HEK293 (cell line): ENCODE results near the gene CBX1.

Experiments
- BCL11B ChIP-seq: fragments of 450-650 bp; formaldehyde crosslinking; IDR thresholded peaks from 2 replicates; pipeline ENCODE4 v1.5.1; 2016; ENCODE audit warnings: low read depth, missing biosample characterization, missing genetic modification characterization
- KLF7 ChIP-seq: fragments of 450-650 bp; formaldehyde crosslinking; IDR thresholded peaks from 2 replicates; pipeline ENCODE4 v1.5.1; 2016; ENCODE audit warnings: missing biosample characterization, missing genetic modification characterization, borderline replicate concordance
- MYNN ChIP-seq: fragments of 450-650 bp; formaldehyde crosslinking; IDR thresholded peaks from 2 replicates; pipeline ENCODE4 v1.5.1; 2016; ENCODE audit warnings: missing biosample characterization, missing genetic modification characterization, borderline replicate concordance
- OSR2 ChIP-seq: fragments of 450-650 bp; formaldehyde crosslinking; IDR thresholded peaks from 2 replicates; pipeline ENCODE4 v1.5.1; 2016; ENCODE audit warnings: missing biosample characterization, missing genetic modification characterization
- PBX3 ChIP-seq: sonication (generic); formaldehyde crosslinking; IDR thresholded peaks from 2 replicates; pipeline ENCODE4 v1.8.1; 2022; ENCODE audit warnings: mild to moderate bottlenecking, moderate library complexity, missing genetic modification reagents
- SP3 ChIP-seq: fragments of 450-650 bp; formaldehyde crosslinking; IDR thresholded peaks from 2 replicates; pipeline ENCODE4 v1.5.1; 2016; ENCODE audit warnings: missing biosample characterization, missing genetic modification characterization
- SP7 ChIP-seq: fragments of 450-650 bp; formaldehyde crosslinking; IDR thresholded peaks from 2 replicates; pipeline ENCODE4 v1.5.1; 2016; ENCODE audit warnings: missing biosample characterization, missing genetic modification characterization
- TRIM28 ChIP-seq: IDR thresholded peaks from 2 replicates; pipeline ENCODE4 v1.6.1; 2011; ENCODE audit warnings: low read length, control low read depth, borderline replicate concordance
- ZBTB10 ChIP-seq: fragments of 450-650 bp; formaldehyde crosslinking; IDR thresholded peaks from 2 replicates; pipeline ENCODE4 v1.5.1; 2016; ENCODE audit warnings: missing biosample characterization, missing genetic modification characterization
- ZBTB20 ChIP-seq: fragments of 450-650 bp; formaldehyde crosslinking; IDR thresholded peaks from 2 replicates; pipeline ENCODE4 v1.5.1; 2016; ENCODE audit warnings: missing biosample characterization, missing genetic modification characterization
- ZBTB26 ChIP-seq: fragments of 450-650 bp; formaldehyde crosslinking; optimal IDR thresholded peaks from 2 replicates; pipeline ENCODE3; 2016; ENCODE audit warnings: missing biosample characterization, mild to moderate bottlenecking, missing genetic modification characterization
- ZBTB49 ChIP-seq: fragments of 450-650 bp; formaldehyde crosslinking; IDR thresholded peaks from 2 replicates; pipeline ENCODE4 v1.5.1; 2016; ENCODE audit warnings: missing biosample characterization, missing genetic modification characterization, low read depth
- ZBTB6 ChIP-seq: fragments of 450-650 bp; formaldehyde crosslinking; IDR thresholded peaks from 2 replicates; pipeline ENCODE4 v1.5.1; 2017; ENCODE audit warnings: missing biosample characterization, missing genetic modification characterization
- ZFP69B ChIP-seq: fragments of 450-650 bp; formaldehyde crosslinking; IDR thresholded peaks from 2 replicates; pipeline ENCODE4 v1.5.1; 2016; ENCODE audit warnings: missing biosample characterization, missing genetic modification characterization
- ZNF112 ChIP-seq: fragments of 450-650 bp; formaldehyde crosslinking; IDR thresholded peaks from 2 replicates; pipeline ENCODE4 v1.5.0; 2017; ENCODE audit warnings: missing biosample characterization, missing genetic modification characterization
- ZNF24 ChIP-seq: fragments of 450-650 bp; formaldehyde crosslinking; IDR thresholded peaks from 2 replicates; pipeline ENCODE4 v1.5.1; 2016; ENCODE audit warnings: missing biosample characterization, missing genetic modification characterization
- ZNF274 ChIP-seq, 2 experiments: fragments of 200-500 bp in 1 of 2; fragments of 450-650 bp in 1 of 2; sonication (Bioruptor generic) in 1 of 2; formaldehyde crosslinking in 1 of 2; IDR thresholded peaks; 2 replicates each; pipeline versions ENCODE4 v1.5.1 to v1.6.1; 2014 to 2016; ENCODE audit warnings: borderline replicate concordance in 1 of 2, inconsistent platforms in 1 of 2, low read length in 1 of 2, missing biosample characterization in 1 of 2, missing genetic modification characterization in 1 of 2
- ZNF423 ChIP-seq: fragments of 450-650 bp; formaldehyde crosslinking; IDR thresholded peaks from 2 replicates; pipeline ENCODE4 v1.5.1; 2016; ENCODE audit warnings: missing biosample characterization, missing genetic modification characterization
- ZNF473 ChIP-seq: fragments of 450-650 bp; formaldehyde crosslinking; IDR thresholded peaks from 2 replicates; pipeline ENCODE4 v1.5.1; 2017; ENCODE audit warnings: missing biosample characterization, missing genetic modification characterization
- ZNF530 ChIP-seq: fragments of 450-650 bp; formaldehyde crosslinking; IDR thresholded peaks from 2 replicates; pipeline ENCODE4 v1.5.1; 2016; ENCODE audit warnings: low read depth, missing biosample characterization, missing genetic modification characterization
- ZNF548 ChIP-seq: fragments of 450-650 bp; formaldehyde crosslinking; IDR thresholded peaks from 2 replicates; pipeline ENCODE4 v1.5.1; 2016; ENCODE audit warnings: missing biosample characterization, missing genetic modification characterization
- ZNF558 ChIP-seq: fragments of 450-650 bp; formaldehyde crosslinking; IDR thresholded peaks from 2 replicates; pipeline ENCODE4 v1.5.1; 2016; ENCODE audit warnings: missing biosample characterization, missing genetic modification characterization
- ZNF560 ChIP-seq: fragments of 450-650 bp; formaldehyde crosslinking; IDR thresholded peaks from 2 replicates; pipeline ENCODE4 v1.5.1; 2017; ENCODE audit warnings: missing biosample characterization, missing genetic modification characterization, borderline replicate concordance
- ZNF585B ChIP-seq: fragments of 450-650 bp; formaldehyde crosslinking; IDR thresholded peaks from 2 replicates; pipeline ENCODE4 v1.5.1; 2016; ENCODE audit warnings: missing biosample characterization, missing genetic modification characterization
- ZNF623 ChIP-seq: fragments of 450-650 bp; formaldehyde crosslinking; IDR thresholded peaks from 2 replicates; pipeline ENCODE4 v1.5.1; 2016; ENCODE audit warnings: missing biosample characterization, missing genetic modification characterization
- ZNF654 ChIP-seq: fragments of 450-650 bp; formaldehyde crosslinking; IDR thresholded peaks from 2 replicates; pipeline ENCODE4 v1.5.1; 2016; ENCODE audit warnings: low read depth, missing biosample characterization, missing genetic modification characterization
- ZNF670 ChIP-seq: fragments of 450-650 bp; formaldehyde crosslinking; IDR thresholded peaks from 2 replicates; pipeline ENCODE4 v1.5.1; 2016; ENCODE audit warnings: missing biosample characterization, missing genetic modification characterization, low read depth
- ZNF768 ChIP-seq: fragments of 450-650 bp; formaldehyde crosslinking; IDR thresholded peaks from 2 replicates; pipeline ENCODE4 v1.5.1; 2018; ENCODE audit warnings: missing biosample characterization, mild to moderate bottlenecking, missing genetic modification characterization
- ZNF776 ChIP-seq: fragments of 450-650 bp; formaldehyde crosslinking; IDR thresholded peaks from 2 replicates; pipeline ENCODE4 v1.5.0; 2017; ENCODE audit warnings: missing biosample characterization, missing genetic modification characterization, borderline replicate concordance
- ZSCAN16 ChIP-seq: fragments of 450-650 bp; formaldehyde crosslinking; IDR thresholded peaks from 2 replicates; pipeline ENCODE4 v1.5.1; 2016; ENCODE audit warnings: missing biosample characterization, missing genetic modification characterization
- ZSCAN30 ChIP-seq: fragments of 450-650 bp; IDR thresholded peaks from 2 replicates; pipeline ENCODE4 v1.5.1; 2018; ENCODE audit warnings: missing biosample characterization, mild to moderate bottlenecking, missing genetic modification characterization, moderate library complexity
- ZXDB ChIP-seq: fragments of 450-650 bp; formaldehyde crosslinking; IDR thresholded peaks from 2 replicates; pipeline ENCODE4 v1.5.1; 2016; ENCODE audit warnings: missing biosample characterization, missing genetic modification characterization

Gene CBX1

GRCh38 chr17:48024149-48025039, 76.9 kb downstream of the CBX1 start (continued):
- peak; percentile 72; the same call in 1 of the 2 replicates for TF ChIP-seq KLF7
- TF ChIP-seq ZBTB10 (tag by site-specific recombination) = no peak
- TF ChIP-seq ZNF473 (tag by site-specific recombination) = no peak
- no peak for TF ChIP-seq ZNF274 (IDR thresholded peaks at IDR 0.05; ENCODE audit: low read length)
- TF ChIP-seq ZNF274 (tag by site-specific recombination; IDR thresholded peaks at IDR 0.05; ENCODE audit: borderline replicate concordance) = no peak
- TF ChIP-seq SP7 (tag by site-specific recombination) = peak; percentile 69
- no peak for TF ChIP-seq ZBTB20 (tag by site-specific recombination)
- peak; percentile 55 for TF ChIP-seq ZBTB26 (tag by site-specific recombination)
- TF ChIP-seq ZNF112 = no peak
- TF ChIP-seq ZXDB (tag by site-specific recombination) = peak; percentile 52; the same call in 1 of the 2 replicates
- TF ChIP-seq ZNF768 (tag by site-specific recombination) = 0 out of 2 replicates have a peak, but pooled peaks have one; percentile 31
- TF ChIP-seq SP3 (tag by site-specific recombination) = peak; percentile 32
- no peak for TF ChIP-seq ZNF776
- no peak for TF ChIP-seq TRIM28
- TF ChIP-seq ZSCAN30 (tag by site-specific recombination) = peak; percentile 88
- no peak for TF ChIP-seq ZNF670
- TF ChIP-seq ZNF560 (tag by site-specific recombination) = no peak
- no peak for TF ChIP-seq ZBTB49
- TF ChIP-seq ZNF24 = peak; percentile 79; the same call in 1 of the 2 replicates
- TF ChIP-seq ZFP69B (tag by site-specific recombination) = no peak
- peak; percentile 26; the same call in 1 of the 2 replicates for TF ChIP-seq ZNF623 (tag by site-specific recombination)
- no peak for TF ChIP-seq ZSCAN16 (tag by site-specific recombination)
- TF ChIP-seq PBX3 (CRISPR knock-in tag) = no peak
- TF ChIP-seq BCL11B (tag by site-specific recombination) = no peak
- no peak for TF ChIP-seq ZNF423 (tag by site-specific recombination)
- TF ChIP-seq OSR2 (tag by site-specific recombination) = no peak
- no peak for TF ChIP-seq ZBTB6
- no peak for TF ChIP-seq ZNF654 (tag by site-specific recombination)
- no peak for TF ChIP-seq MYNN (tag by site-specific recombination)
- no peak for TF ChIP-seq ZNF558 (tag by site-specific recombination)
- TF ChIP-seq ZNF530 (tag by site-specific recombination) = no peak
- no peak for TF ChIP-seq ZNF548 (tag by site-specific recombination)
- TF ChIP-seq ZNF585B = no peak
